ENCODE data around the gene COL4A1.

DNA sequence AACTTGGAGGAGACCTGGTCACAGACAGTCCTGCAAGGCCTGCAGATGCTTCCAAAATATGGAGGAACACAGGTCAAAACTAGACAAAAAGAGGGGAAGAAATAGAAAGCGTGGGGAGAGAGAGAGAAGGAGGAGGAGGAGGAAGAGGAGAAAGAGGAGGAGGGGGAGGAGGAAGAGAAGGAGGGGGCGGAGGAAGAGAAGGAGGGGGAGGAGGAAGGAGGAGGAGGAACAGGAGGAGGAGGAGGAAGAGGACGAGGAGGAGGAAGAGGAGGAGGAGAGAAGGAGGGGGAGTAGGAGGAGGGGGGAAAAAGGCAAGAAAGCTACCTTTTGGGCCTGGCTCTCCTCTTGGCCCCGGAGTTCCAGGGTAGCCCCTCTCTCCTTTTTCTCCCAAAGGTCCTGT, 105.8 kb downstream of the COL4A1 start:
- TF ChIP-seq ARNT (IDR thresholded peaks at IDR 0.05) (no peak), PKNOX1 (IDR thresholded peaks at IDR 0.05) (no peak), SP1 (IDR thresholded peaks at IDR 0.05) (no peak), LEF1 (IDR thresholded peaks at IDR 0.05; ENCODE audit: borderline replicate concordance) (no peak), ZNF384 (IDR thresholded peaks at IDR 0.05) (no peak), FOXK2 (IDR thresholded peaks at IDR 0.05) (no peak), BHLHE40 (IDR thresholded peaks at IDR 0.05; ENCODE audit: borderline replicate concordance) (no peak), CTBP1 (IDR thresholded peaks at IDR 0.05; ENCODE audit: borderline replicate concordance) (no peak), FOXA1 (IDR thresholded peaks at IDR 0.05) (no peak)

All from HEK293T (cell line).